HG02678 (cell line): ENCODE data around the gene G6PC3.
"Not testable (repeated sequence)": the region's sequence is repeated elsewhere in the genome, so short reads cannot be mapped to it uniquely, and the experiment has no call there.

ENCODE experiments used
- ATAC-seq: cut with Tn5 transposase; IDR thresholded peaks from one replicate; pipeline ENCODE4 v1.9.1; 2021; ENCODE audit warnings: mild to moderate bottlenecking, moderate library complexity; ENCODE audit not compliant: unreplicated experiment

Gene G6PC3

GRCh38 chr17:44070455-44071197, at the start of gene G6PC3:
Gene G6PC3, plus strand, starts transcription at chr17:44070735. Its CDS starts 231 bp downstream, at chr17:44070966.
- peak; percentile 77 for ATAC-seq

- not testable (repeated sequence) for ATAC-seq
Measured at GRCh38 chr17:44021227-44021626, 49.3 kb upstream of the G6PC3 start.

- ATAC-seq = no peak
Measured at GRCh38 chr17:44022246-44022645, 48.3 kb upstream of the G6PC3 start.

- no peak for ATAC-seq
Measured at GRCh38 chr17:44023545-44024270, 46.8 kb upstream of the G6PC3 start.

- ATAC-seq = no peak
Measured at GRCh38 chr17:44024271-44024663, 46.3 kb upstream of the G6PC3 start.

GRCh38 chr17:44024853-44025252, 45.7 kb upstream of the G6PC3 start:
- no peak for ATAC-seq

- no peak for ATAC-seq
Measured at GRCh38 chr17:44029736-44030135, 40.8 kb upstream of the G6PC3 start.

- no peak for ATAC-seq
Measured at GRCh38 chr17:44030482-44030881, 40.1 kb upstream of the G6PC3 start.

- ATAC-seq = no peak
Measured at GRCh38 chr17:44033861-44034408, 36.6 kb upstream of the G6PC3 start.

GRCh38 chr17:44034688-44035087, 35.8 kb upstream of the G6PC3 start:
- not testable (repeated sequence) for ATAC-seq

GRCh38 chr17:44037471-44037870, 33.1 kb upstream of the G6PC3 start:
- no peak for ATAC-seq

- ATAC-seq = no peak
Measured at GRCh38 chr17:44038604-44039011, 31.9 kb upstream of the G6PC3 start.

GRCh38 chr17:44039829-44040635, 30.5 kb upstream of the G6PC3 start:
- ATAC-seq = no peak

GRCh38 chr17:44043272-44043696, 27.3 kb upstream of the G6PC3 start:
- ATAC-seq = no peak

- no peak for ATAC-seq
Measured at GRCh38 chr17:44044071-44044470, 26.5 kb upstream of the G6PC3 start.

GRCh38 chr17:44045486-44045885, 25.0 kb upstream of the G6PC3 start:
- no peak for ATAC-seq

- ATAC-seq = not testable (repeated sequence)
Measured at GRCh38 chr17:44046893-44047292, 23.6 kb upstream of the G6PC3 start.

- ATAC-seq = no peak
Measured at GRCh38 chr17:44049294-44050060, 21.1 kb upstream of the G6PC3 start.

- ATAC-seq = no peak
Measured at GRCh38 chr17:44053125-44053872, 17.2 kb upstream of the G6PC3 start.
